ENCODE measurements around the gene RABGGTA. TPM values are rescaled to one million over a fixed set of nuclear protein-coding genes. Genes with fewer than 3 reads are reported as not detected.
A peak's percentile ranks its signal among the peaks of the same experiment; 100 is the strongest.

The RABGGTA gene
- polyA plus RNA-seq, 2 of the 4 experiments (the other 2 are of a cell fraction), result 18.6 to 21.9 TPM

DNA sequence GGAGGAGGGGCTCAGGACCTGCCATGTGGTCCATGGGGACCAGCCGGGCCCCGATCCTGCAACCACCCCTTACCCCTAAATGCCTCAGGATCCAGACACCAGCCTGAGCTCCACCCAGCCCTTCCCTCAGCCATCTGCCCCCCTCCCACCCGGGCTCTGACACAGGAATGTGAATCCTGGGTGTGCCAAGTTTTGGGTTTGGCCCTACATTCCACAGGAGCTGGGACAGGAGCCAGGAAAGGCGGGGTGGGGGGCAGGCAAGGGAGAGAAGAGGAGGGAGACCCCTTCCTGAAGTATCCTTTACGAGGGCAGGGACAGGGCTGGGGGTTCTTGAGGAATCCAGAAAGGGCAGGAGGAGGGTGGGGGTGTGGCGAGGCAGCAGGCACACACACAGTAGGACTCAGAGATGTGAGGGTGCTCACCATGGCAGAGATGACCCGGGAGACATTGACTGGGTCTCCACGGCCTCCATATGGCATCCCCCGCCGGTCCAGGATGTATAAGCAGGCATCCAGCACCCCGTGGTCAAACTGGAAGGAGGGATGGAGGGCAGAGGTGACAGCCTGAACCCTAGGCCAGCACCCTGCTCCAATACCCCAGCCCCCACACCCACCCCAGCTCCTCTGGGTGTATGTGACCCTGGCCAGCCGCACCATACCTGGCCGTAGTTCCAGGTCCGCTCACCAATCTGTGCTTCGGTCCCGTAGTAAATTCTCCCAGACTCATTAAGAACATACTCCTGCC, 11.9 kb downstream of the RABGGTA start:
- DNase-seq (ENCODE audit: low read depth in 1 of 2, low spot score in 1 of 2) (no peak), FAIRE-seq (no peak), ATAC-seq (peak in 1 of 2 experiments; percentile 9; a peak in 1 of 6 replicates)
- Histone ChIP-seq H3K4me2 (no peak overlapping the region), H3K4me1 (peaks cover 8% of the 10 kb centered on the region), H3K27ac (peak overlapping the region in 1 of 2 experiments; percentile 49; a peak in 2 of 6 replicates), H3K4me3 (no peak overlapping the region), H3K9me3 (no peaks in the 10 kb centered on the region)
- TF ChIP-seq BHLHE40 (IDR thresholded peaks at IDR 0.05; ENCODE audit: low read depth, low read length) (no peak), SREBF2 (IDR thresholded peaks at IDR 0.05) (no peak), MAZ (IDR thresholded peaks at IDR 0.05; ENCODE audit: borderline replicate concordance, low read depth, low read length) (no peak), RAD21 (conservative IDR thresholded peaks at IDR 0.05 in 1 of 2, IDR thresholded peaks at IDR 0.05 in 1 of 2) (no peak), POLR2A (IDR thresholded peaks at IDR 0.05; ENCODE audit: low read length) (no peak)
- 74% methylated on average over 14 of the region's 16 CpGs for WGBS (ENCODE audit: missing lambda C conversion rate)
- CTCF ChIA-PET, result interaction anchor here (0.9 to 10.7 kb wide), 3 partner anchors 17 to 49 kb away, joined by 3 to 76 read pairs (median 5); partner anchors contain the start of gene TINF2
- POLR2A ChIA-PET, result no interaction called here

DNA sequence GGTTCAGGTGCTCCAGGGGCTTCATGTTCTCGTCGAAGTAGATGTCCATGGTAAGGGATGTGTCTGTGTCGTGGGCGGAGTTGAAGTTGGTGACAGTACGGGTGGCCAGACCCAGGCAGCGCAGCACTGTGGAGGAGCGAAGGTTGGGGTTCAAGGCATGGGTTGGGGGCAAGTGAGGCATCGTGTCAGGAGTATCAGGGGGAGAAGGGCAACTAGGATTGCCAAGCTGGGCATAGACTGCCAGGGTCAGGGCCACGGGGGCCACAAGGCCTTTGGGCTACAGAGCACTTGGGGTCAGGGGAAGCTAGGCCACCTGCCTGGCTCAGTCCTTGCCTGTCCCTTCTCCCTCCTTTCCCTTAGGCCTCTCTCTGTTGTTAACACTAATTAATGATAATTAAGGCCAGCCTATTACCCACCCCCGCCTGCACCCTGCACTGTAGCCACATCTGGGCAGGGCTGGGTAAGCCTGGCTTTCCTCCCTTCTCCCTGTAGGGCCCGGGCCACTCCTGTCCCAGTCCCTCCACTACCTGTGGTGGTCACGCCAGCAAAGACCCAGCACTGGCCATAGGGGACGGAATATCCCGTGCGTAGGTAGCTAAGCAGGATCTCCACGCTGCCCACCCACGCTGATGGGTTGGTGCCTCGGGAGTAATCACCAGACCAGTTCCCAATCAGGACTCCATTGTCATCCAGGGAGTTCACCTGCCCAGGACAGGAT, 12.7 kb downstream of the RABGGTA start:
- POLR2A ChIA-PET, result interaction anchor here (0.6 to 1.4 kb wide), 4 partner anchors 11 to 16 kb away, joined by 3 to 7 read pairs (median 4); partner anchors contain the start of genes RABGGTA and TINF2
- WGBS (ENCODE audit: missing lambda C conversion rate), result 89% methylated on average over 18 of the region's 18 CpGs
- ATAC-seq, result no peak
- no peak overlapping the region for H3K4me2 ChIP-seq
- no peak for DNase-seq (ENCODE audit: low read depth in 1 of 2, low spot score in 1 of 2)
- FAIRE-seq, result no peak
- H3K4me1 ChIP-seq, result peaks cover 8% of the 10 kb centered on the region
- no peak for TF ChIP-seq CBX2 (IDR thresholded peaks at IDR 0.05; ENCODE audit: borderline replicate concordance, low read depth)
- no peak for TF ChIP-seq FOXS1 (CRISPR knock-in tag; IDR thresholded peaks at IDR 0.05)
- no peak for TF ChIP-seq RARB (CRISPR knock-in tag; IDR thresholded peaks at IDR 0.05)
- TF ChIP-seq MAFK (IDR thresholded peaks at IDR 0.05; ENCODE audit: partially characterized antibody), result no peak
- no peak for TF ChIP-seq JUN (IDR thresholded peaks at IDR 0.05)
- no peak for TF ChIP-seq MYC (IDR thresholded peaks at IDR 0.05; ENCODE audit: borderline replicate concordance, low read length)
- no peak for TF ChIP-seq HEYL (CRISPR knock-in tag; IDR thresholded peaks at IDR 0.05)
- TF ChIP-seq, protein P1, sequence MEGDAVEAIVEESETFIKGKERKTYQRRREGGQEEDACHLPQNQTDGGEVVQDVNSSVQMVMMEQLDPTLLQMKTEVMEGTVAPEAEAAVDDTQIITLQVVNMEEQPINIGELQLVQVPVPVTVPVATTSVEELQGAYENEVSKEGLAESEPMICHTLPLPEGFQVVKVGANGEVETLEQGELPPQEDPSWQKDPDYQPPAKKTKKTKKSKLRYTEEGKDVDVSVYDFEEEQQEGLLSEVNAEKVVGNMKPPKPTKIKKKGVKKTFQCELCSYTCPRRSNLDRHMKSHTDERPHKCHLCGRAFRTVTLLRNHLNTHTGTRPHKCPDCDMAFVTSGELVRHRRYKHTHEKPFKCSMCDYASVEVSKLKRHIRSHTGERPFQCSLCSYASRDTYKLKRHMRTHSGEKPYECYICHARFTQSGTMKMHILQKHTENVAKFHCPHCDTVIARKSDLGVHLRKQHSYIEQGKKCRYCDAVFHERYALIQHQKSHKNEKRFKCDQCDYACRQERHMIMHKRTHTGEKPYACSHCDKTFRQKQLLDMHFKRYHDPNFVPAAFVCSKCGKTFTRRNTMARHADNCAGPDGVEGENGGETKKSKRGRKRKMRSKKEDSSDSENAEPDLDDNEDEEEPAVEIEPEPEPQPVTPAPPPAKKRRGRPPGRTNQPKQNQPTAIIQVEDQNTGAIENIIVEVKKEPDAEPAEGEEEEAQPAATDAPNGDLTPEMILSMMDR (IDR thresholded peaks at IDR 0.05), result no peak
- CTCF ChIA-PET, result interaction anchor here (0.5 to 10.7 kb wide), 5 partner anchors 16 to 143 kb away, joined by 3 to 76 read pairs (median 3); partner anchors contain the start of gene TINF2
- no peak overlapping the region for H3K4me3 ChIP-seq
- H3K27ac ChIP-seq, result peak overlapping the region in 1 of 2 experiments; percentile 49; a peak in 2 of 6 replicates
- no peaks in the 10 kb centered on the region for H3K9me3 ChIP-seq

DNA sequence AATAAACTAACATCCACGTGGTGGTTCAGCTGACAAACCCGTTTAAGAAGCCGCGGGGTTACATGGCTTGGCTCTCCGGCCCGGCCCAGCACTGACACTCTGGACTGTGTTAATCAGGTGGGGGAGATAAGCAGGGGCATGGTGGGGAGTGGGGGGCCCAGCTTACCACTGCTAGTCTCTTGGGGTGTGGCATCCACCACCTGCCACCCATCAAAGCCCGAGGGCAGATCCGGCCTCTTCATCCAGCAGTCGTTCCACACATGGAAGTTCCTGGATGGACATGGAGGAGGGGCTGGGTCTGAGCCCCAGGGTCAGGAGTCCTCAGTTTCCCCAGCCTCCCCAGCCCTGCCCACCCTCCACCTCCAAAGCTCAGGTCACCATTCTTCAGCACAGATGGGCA, 13.3 kb downstream of the RABGGTA start:
- WGBS (ENCODE audit: missing lambda C conversion rate), result 89% methylated on average over 9 of the region's 9 CpGs

More for the DNA sequence above, 13.3 kb downstream of the RABGGTA start:
- DNase-seq (ENCODE audit: low read depth in 1 of 2, low spot score in 1 of 2) (no peak), FAIRE-seq (no peak), ATAC-seq (no peak)
- H3K4me2 ChIP-seq, result no peak overlapping the region
- no peak overlapping the region for H3K27ac ChIP-seq
- POLR2A ChIA-PET, result interaction anchor here (0.6 to 1.4 kb wide), 4 partner anchors 11 to 16 kb away, joined by 3 to 7 read pairs (median 4); partner anchors contain the start of genes RABGGTA and TINF2
- peaks cover 8% of the 10 kb centered on the region for H3K4me1 ChIP-seq
- H3K4me3 ChIP-seq, result no peak overlapping the region
- no peak for TF ChIP-seq RAD21 (conservative IDR thresholded peaks at IDR 0.05 in 1 of 2, IDR thresholded peaks at IDR 0.05 in 1 of 2)
- no peak for TF ChIP-seq RFX5 (IDR thresholded peaks at IDR 0.05)
- TF ChIP-seq KDM1A (IDR thresholded peaks at IDR 0.05; ENCODE audit: low read depth), result no peak
- no peak for TF ChIP-seq NFE2L2 (conservative IDR thresholded peaks at IDR 0.05; ENCODE audit: low read length)
- TF ChIP-seq, protein P2, sequence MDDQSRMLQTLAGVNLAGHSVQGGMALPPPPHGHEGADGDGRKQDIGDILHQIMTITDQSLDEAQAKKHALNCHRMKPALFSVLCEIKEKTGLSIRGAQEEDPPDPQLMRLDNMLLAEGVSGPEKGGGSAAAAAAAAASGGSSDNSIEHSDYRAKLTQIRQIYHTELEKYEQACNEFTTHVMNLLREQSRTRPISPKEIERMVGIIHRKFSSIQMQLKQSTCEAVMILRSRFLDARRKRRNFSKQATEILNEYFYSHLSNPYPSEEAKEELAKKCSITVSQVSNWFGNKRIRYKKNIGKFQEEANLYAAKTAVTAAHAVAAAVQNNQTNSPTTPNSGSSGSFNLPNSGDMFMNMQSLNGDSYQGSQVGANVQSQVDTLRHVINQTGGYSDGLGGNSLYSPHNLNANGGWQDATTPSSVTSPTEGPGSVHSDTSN (IDR thresholded peaks at IDR 0.05), result no peak
- no peak for TF ChIP-seq HOXB5 (CRISPR knock-in tag; IDR thresholded peaks at IDR 0.05)
- TF ChIP-seq, protein P3, sequence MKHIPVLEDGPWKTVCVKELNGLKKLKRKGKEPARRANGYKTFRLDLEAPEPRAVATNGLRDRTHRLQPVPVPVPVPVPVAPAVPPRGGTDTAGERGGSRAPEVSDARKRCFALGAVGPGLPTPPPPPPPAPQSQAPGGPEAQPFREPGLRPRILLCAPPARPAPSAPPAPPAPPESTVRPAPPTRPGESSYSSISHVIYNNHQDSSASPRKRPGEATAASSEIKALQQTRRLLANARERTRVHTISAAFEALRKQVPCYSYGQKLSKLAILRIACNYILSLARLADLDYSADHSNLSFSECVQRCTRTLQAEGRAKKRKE (CRISPR knock-in tag; IDR thresholded peaks at IDR 0.05; ENCODE audit: low read depth), result no peak
- no peak for TF ChIP-seq BHLHE40 (IDR thresholded peaks at IDR 0.05; ENCODE audit: low read depth, low read length)
- TF ChIP-seq, protein P4, sequence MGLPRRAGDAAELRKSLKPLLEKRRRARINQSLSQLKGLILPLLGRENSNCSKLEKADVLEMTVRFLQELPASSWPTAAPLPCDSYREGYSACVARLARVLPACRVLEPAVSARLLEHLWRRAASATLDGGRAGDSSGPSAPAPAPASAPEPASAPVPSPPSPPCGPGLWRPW (IDR thresholded peaks at IDR 0.05), result no peak
- TF ChIP-seq, protein P5, sequence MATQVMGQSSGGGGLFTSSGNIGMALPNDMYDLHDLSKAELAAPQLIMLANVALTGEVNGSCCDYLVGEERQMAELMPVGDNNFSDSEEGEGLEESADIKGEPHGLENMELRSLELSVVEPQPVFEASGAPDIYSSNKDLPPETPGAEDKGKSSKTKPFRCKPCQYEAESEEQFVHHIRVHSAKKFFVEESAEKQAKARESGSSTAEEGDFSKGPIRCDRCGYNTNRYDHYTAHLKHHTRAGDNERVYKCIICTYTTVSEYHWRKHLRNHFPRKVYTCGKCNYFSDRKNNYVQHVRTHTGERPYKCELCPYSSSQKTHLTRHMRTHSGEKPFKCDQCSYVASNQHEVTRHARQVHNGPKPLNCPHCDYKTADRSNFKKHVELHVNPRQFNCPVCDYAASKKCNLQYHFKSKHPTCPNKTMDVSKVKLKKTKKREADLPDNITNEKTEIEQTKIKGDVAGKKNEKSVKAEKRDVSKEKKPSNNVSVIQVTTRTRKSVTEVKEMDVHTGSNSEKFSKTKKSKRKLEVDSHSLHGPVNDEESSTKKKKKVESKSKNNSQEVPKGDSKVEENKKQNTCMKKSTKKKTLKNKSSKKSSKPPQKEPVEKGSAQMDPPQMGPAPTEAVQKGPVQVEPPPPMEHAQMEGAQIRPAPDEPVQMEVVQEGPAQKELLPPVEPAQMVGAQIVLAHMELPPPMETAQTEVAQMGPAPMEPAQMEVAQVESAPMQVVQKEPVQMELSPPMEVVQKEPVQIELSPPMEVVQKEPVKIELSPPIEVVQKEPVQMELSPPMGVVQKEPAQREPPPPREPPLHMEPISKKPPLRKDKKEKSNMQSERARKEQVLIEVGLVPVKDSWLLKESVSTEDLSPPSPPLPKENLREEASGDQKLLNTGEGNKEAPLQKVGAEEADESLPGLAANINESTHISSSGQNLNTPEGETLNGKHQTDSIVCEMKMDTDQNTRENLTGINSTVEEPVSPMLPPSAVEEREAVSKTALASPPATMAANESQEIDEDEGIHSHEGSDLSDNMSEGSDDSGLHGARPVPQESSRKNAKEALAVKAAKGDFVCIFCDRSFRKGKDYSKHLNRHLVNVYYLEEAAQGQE (IDR thresholded peaks at IDR 0.05), result no peak
- CTCF ChIA-PET, result interaction anchor here (0.5 to 10.7 kb wide), 4 partner anchors 11 to 143 kb away, joined by 3 to 76 read pairs (median 3); partner anchors contain the start of gene TINF2
- H3K9me3 ChIP-seq, result no peaks in the 10 kb centered on the region
